ENCODE data around the gene PDGFD.

DNA sequence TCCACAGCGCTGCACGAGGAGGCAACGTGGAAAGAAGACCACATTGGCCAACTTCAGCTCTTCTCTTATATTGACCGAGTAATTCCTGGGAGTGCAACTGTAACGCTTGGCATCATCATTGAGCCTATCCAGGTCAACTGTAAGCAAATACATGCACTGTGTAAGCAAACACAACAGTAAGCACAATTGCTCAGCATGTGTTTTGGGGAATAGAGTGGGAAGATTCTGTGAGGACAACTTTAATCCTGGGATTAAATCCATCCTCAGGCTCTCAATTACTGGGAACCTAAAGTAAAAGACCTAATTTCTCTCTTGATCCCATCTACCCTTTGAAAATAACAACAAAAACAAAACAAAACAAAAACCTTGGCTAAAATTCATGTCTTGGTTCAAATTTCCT is 237.0 kb downstream of the PDGFD start:
- TF ChIP-seq, protein P1, sequence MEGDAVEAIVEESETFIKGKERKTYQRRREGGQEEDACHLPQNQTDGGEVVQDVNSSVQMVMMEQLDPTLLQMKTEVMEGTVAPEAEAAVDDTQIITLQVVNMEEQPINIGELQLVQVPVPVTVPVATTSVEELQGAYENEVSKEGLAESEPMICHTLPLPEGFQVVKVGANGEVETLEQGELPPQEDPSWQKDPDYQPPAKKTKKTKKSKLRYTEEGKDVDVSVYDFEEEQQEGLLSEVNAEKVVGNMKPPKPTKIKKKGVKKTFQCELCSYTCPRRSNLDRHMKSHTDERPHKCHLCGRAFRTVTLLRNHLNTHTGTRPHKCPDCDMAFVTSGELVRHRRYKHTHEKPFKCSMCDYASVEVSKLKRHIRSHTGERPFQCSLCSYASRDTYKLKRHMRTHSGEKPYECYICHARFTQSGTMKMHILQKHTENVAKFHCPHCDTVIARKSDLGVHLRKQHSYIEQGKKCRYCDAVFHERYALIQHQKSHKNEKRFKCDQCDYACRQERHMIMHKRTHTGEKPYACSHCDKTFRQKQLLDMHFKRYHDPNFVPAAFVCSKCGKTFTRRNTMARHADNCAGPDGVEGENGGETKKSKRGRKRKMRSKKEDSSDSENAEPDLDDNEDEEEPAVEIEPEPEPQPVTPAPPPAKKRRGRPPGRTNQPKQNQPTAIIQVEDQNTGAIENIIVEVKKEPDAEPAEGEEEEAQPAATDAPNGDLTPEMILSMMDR (IDR thresholded peaks at IDR 0.05): no peak
- TF ChIP-seq POLR2A (IDR thresholded peaks at IDR 0.05): no peak

Measured in thyroid gland (tissue), 4 donors.